HG03565 (cell line): ENCODE measurements around the gene GPR22.

Experiments used
- ATAC-seq: cut with Tn5 transposase; IDR thresholded peaks from one replicate; pipeline ENCODE4 v1.9.1; 2021; ENCODE audit warnings: mild to moderate bottlenecking, moderate library complexity; ENCODE audit not compliant: unreplicated experiment

GPR22 gene

GRCh38 chr7:107474104-107474521, 4.3 kb downstream of the GPR22 start:
- ATAC-seq, result no peak

GRCh38 chr7:107479303-107479702, 9.4 kb downstream of the GPR22 start:
- ATAC-seq, result no peak

GRCh38 chr7:107480932-107481331, 11.1 kb downstream of the GPR22 start:
- ATAC-seq, result no peak

- ATAC-seq, result no peak
Measured at GRCh38 chr7:107482571-107482970, 12.7 kb downstream of the GPR22 start.

- ATAC-seq, result no peak
Measured at GRCh38 chr7:107486041-107486440, 16.2 kb downstream of the GPR22 start.

GRCh38 chr7:107492875-107493274, 23.0 kb downstream of the GPR22 start:
- no peak for ATAC-seq

- ATAC-seq, result no peak
Measured at GRCh38 chr7:107494315-107494751, 24.5 kb downstream of the GPR22 start.

GRCh38 chr7:107494884-107495283, 25.0 kb downstream of the GPR22 start:
- ATAC-seq, result no peak

- no peak for ATAC-seq
Measured at GRCh38 chr7:107495516-107495915, 25.7 kb downstream of the GPR22 start.

GRCh38 chr7:107499731-107500130, 29.9 kb downstream of the GPR22 start:
- ATAC-seq, result no peak

- ATAC-seq, result no peak
Measured at GRCh38 chr7:107501593-107501992, 31.7 kb downstream of the GPR22 start.

GRCh38 chr7:107502154-107502553, 32.3 kb downstream of the GPR22 start:
- no peak for ATAC-seq

GRCh38 chr7:107502797-107503196, 32.9 kb downstream of the GPR22 start:
- ATAC-seq, result no peak

GRCh38 chr7:107503687-107504086, 33.8 kb downstream of the GPR22 start:
- ATAC-seq, result no peak

- no peak for ATAC-seq
Measured at GRCh38 chr7:107505362-107505761, 35.5 kb downstream of the GPR22 start.

GRCh38 chr7:107505997-107506673, 36.3 kb downstream of the GPR22 start:
- no peak for ATAC-seq

GRCh38 chr7:107506674-107507339, 37.0 kb downstream of the GPR22 start:
- ATAC-seq, result no peak
